Loucy (cell line): ENCODE results near the gene LDLRAD4.

Experiments used
- H2AFZ ChIP-seq: fragments of 200-600 bp; sonication (generic); 2 replicates; pipeline ENCODE4 v1.6.0; 2016; ENCODE audit warnings: antibody characterized with exemption, mild to moderate bottlenecking, low read length, moderate library complexity
- H3F3A ChIP-seq: fragments of 200-600 bp; 2 replicates; pipeline ENCODE4 v1.6.0; 2016; ENCODE audit warnings: antibody characterized with exemption, low read depth, mild to moderate bottlenecking
- H3K27me3 ChIP-seq: fragments of 200-600 bp; sonication (generic); 2 replicates; pipeline ENCODE4 v1.6.1; 2014; ENCODE audit warnings: low read length, mild to moderate bottlenecking; ENCODE audit not compliant: insufficient read depth, poor library complexity, severe bottlenecking
- H3K36me3 ChIP-seq: fragments of 200-600 bp; sonication (generic); 2 replicates; pipeline ENCODE4 v1.6.1; 2016; ENCODE audit warnings: low read length; ENCODE audit not compliant: insufficient read depth
- H3K4me1 ChIP-seq: fragments of 200-600 bp; sonication (generic); 2 replicates; pipeline ENCODE4 v1.5.1; 2014; ENCODE audit warnings: low read length, mild to moderate bottlenecking; ENCODE audit not compliant: insufficient read depth, poor library complexity, severe bottlenecking
- H3K4me2 ChIP-seq: fragments of 200-600 bp; sonication (generic); 2 replicates; pipeline ENCODE4 v1.6.0; 2014; ENCODE audit warnings: antibody characterized with exemption, low read length, low read depth, mild to moderate bottlenecking; ENCODE audit not compliant: poor library complexity, severe bottlenecking
- H3K4me3 ChIP-seq: fragments of 200-600 bp; sonication (generic); 2 replicates; pipeline ENCODE4 v1.5.1; 2014; ENCODE audit warnings: low read length, mild to moderate bottlenecking, mixed read lengths; ENCODE audit not compliant: poor library complexity, severe bottlenecking
- H3K79me2 ChIP-seq: fragments of 200-600 bp; sonication (generic); 2 replicates; pipeline ENCODE4 v1.6.1; 2014; ENCODE audit warnings: low read length; ENCODE audit not compliant: insufficient read depth
- H3K9ac ChIP-seq: fragments of 200-600 bp; sonication (generic); 2 replicates; pipeline ENCODE4 v1.6.0; 2014; ENCODE audit warnings: mild to moderate bottlenecking, low read depth, low read length, moderate library complexity; ENCODE audit not compliant: poor library complexity, severe bottlenecking
- H3K9me2 ChIP-seq: fragments of 200-600 bp; sonication (generic); replicated peaks from 2 replicates; pipeline ENCODE4 v1.6.1; 2016; ENCODE audit warnings: low read depth, low read length, mixed read lengths
- H3K9me3 ChIP-seq: fragments of 200-600 bp; sonication (generic); 2 replicates; pipeline ENCODE4 v1.6.1; 2014; ENCODE audit warnings: mild to moderate bottlenecking, antibody characterized with exemption, low read length, low read depth; ENCODE audit not compliant: insufficient read depth
- H4K20me1 ChIP-seq: fragments of 200-600 bp; sonication (generic); 2 replicates; pipeline ENCODE4 v1.6.0; 2014; ENCODE audit warnings: antibody characterized with exemption, low read length, mild to moderate bottlenecking; ENCODE audit not compliant: insufficient read depth, poor library complexity, severe bottlenecking
- CTCF ChIP-seq: fragments of 200-600 bp; sonication (generic); conservative IDR thresholded peaks from 2 replicates; pipeline ENCODE4 v1.5.1; 2014; ENCODE audit warnings: mild to moderate bottlenecking, antibody characterized with exemption, low read length
- EZH2phosphoT487 ChIP-seq: fragments of 200-600 bp; IDR thresholded peaks from 2 replicates; pipeline ENCODE4 v1.6.1; 2018; ENCODE audit warnings: antibody characterized with exemption, mild to moderate bottlenecking, moderate library complexity, borderline replicate concordance

The LDLRAD4 gene

GRCh38 chr18:13470516-13471197, 252.1 kb downstream of the LDLRAD4 start:
- H3K4me1 ChIP-seq, result peaks cover 38% of the 10 kb centered on the region
- no peak overlapping the region for H3K4me3 ChIP-seq
- no peaks in the 10 kb centered on the region for H3K27me3 ChIP-seq
- H4K20me1 ChIP-seq, result no peaks in the 10 kb centered on the region
- H3K9me2 ChIP-seq, result no peaks in the 10 kb centered on the region
- no peaks in the 10 kb centered on the region for H3F3A ChIP-seq
- no peak overlapping the region for H3K9ac ChIP-seq
- peaks cover 89% of the 10 kb centered on the region for H3K79me2 ChIP-seq
- peaks cover 15% of the 10 kb centered on the region; the same call in 1 of the 2 replicates for H3K9me3 ChIP-seq
- H3K4me2 ChIP-seq, result no peak overlapping the region
- TF ChIP-seq EZH2phosphoT487, result no peak
- no peak for TF ChIP-seq CTCF
- H2AFZ ChIP-seq, result no peak overlapping the region
- peaks cover 13% of the 10 kb centered on the region for H3K36me3 ChIP-seq

GRCh38 chr18:13471198-13471845, 252.8 kb downstream of the LDLRAD4 start:
- H3K9me2 ChIP-seq, result no peaks in the 10 kb centered on the region
- no peaks in the 10 kb centered on the region for H3K27me3 ChIP-seq
- H3K79me2 ChIP-seq, result peaks cover 83% of the 10 kb centered on the region
- H3K9ac ChIP-seq, result no peak overlapping the region
- H3F3A ChIP-seq, result no peaks in the 10 kb centered on the region
- H3K9me3 ChIP-seq, result peaks cover 15% of the 10 kb centered on the region; the same call in 1 of the 2 replicates
- peaks cover 31% of the 10 kb centered on the region for H3K4me1 ChIP-seq
- no peak overlapping the region for H3K4me2 ChIP-seq
- no peaks in the 10 kb centered on the region for H4K20me1 ChIP-seq
- H3K4me3 ChIP-seq, result no peak overlapping the region
- H3K36me3 ChIP-seq, result peaks cover 13% of the 10 kb centered on the region
- no peak for TF ChIP-seq EZH2phosphoT487
- no peak for TF ChIP-seq CTCF
- no peak overlapping the region for H2AFZ ChIP-seq

- no peaks in the 10 kb centered on the region for H3F3A ChIP-seq
- H3K27me3 ChIP-seq, result no peaks in the 10 kb centered on the region
- H3K9me3 ChIP-seq, result peaks cover 10% of the 10 kb centered on the region; the same call in 1 of the 2 replicates
- H2AFZ ChIP-seq, result no peak overlapping the region
- peaks cover 79% of the 10 kb centered on the region for H3K79me2 ChIP-seq
- no peaks in the 10 kb centered on the region for H4K20me1 ChIP-seq
- H3K36me3 ChIP-seq, result peaks cover 7% of the 10 kb centered on the region
- H3K9ac ChIP-seq, result peak overlapping the region; percentile 15
- no peaks in the 10 kb centered on the region for H3K9me2 ChIP-seq
- H3K4me2 ChIP-seq, result no peak overlapping the region
- H3K4me1 ChIP-seq, result peaks cover 24% of the 10 kb centered on the region
- no peak for TF ChIP-seq CTCF
- TF ChIP-seq EZH2phosphoT487, result no peak
- no peak overlapping the region for H3K4me3 ChIP-seq
These were observed 253.5 kb downstream of the LDLRAD4 start for GRCh38 chr18:13471971-13472628.
